Fibroblast of skin of left quadriceps (primary cell): ENCODE data around the gene MS4A2.
"Not testable (repeated sequence)": the region's sequence is repeated elsewhere in the genome, so short reads cannot be mapped to it uniquely, and the experiment has no call there.

Experiments used
- DNase-seq, 2 experiments: peaks; one replicate each; pipeline ENCODE4 v3.0.0-alpha.2; 2013; ENCODE audit warnings: low read depth in 2 of 2

Gene MS4A2

DNA sequence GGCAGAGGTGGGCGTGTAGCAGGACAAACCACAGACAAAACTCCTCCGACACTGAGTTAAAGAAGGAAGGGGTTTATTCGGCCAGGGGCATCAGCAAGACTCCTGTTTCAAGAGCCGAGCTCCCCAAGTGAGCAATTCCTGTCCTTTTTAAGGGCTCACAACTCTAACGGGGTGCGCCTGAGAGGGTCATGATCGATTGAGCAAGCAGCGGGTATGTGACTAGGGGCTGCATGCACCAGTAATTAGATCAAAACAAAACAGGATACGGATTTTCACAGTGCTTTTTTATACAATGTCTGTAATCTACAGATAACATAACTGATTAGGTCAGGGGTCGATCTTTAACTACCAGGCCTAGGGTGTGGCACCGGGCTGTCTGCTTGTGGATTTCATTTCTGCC, 12.9 kb downstream of the MS4A2 start:
- not testable (repeated sequence) for DNase-seq

DNA sequence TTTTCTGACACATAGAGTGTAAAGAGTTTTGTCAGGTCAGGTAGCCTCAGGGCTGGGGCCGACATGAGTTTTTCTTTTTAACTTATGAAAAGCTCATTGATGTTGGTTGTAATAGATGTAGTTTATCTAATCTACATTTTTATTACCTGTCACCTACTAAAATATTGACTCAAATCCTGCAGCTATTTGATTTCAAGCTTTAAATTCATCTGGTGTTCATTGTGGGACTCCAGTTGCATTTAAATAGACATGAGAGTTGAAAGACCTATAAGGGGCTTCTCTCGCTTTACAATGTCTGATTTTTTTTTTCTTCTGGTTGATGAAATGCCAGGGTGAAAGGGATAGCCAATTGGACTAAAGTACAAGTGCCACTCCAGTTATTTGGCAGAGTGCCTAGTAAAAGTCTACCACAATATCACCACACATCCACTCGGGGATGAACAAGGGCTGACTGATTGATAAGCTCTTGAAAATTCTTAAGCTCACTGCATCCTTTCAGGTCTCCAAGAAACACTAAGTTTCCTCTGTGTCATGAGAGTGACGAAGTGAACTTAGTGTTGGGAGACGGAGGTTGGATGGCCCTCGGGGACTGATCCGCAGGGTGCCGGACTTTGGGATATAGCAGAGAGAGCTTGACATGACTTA, 16.1 kb downstream of the MS4A2 start:
- DNase-seq = not testable (repeated sequence)

- not testable (repeated sequence) for DNase-seq
These were observed 20.2 kb downstream of the MS4A2 start for GRCh38 chr11:60108631-60109030.

DNA sequence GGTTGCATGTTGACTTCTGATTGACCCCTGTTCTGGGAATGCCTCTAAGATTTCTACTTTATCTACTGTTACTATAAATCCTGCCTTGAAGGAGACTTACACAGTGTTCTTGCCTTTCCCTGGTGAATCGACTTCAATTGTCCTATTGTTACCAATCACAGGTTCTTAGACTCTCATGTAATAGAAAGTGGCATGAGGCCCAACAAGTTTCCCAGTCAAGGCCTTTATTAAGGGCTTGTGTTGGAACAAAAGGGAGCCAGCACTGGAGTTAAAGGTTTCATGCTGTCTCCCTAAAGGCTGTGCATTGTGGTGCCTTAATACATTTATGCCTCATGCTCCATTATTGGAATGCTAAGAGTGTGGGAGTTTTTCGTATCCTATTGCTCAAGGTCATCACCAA, 23.3 kb downstream of the MS4A2 start:
- DNase-seq = no peak

DNA sequence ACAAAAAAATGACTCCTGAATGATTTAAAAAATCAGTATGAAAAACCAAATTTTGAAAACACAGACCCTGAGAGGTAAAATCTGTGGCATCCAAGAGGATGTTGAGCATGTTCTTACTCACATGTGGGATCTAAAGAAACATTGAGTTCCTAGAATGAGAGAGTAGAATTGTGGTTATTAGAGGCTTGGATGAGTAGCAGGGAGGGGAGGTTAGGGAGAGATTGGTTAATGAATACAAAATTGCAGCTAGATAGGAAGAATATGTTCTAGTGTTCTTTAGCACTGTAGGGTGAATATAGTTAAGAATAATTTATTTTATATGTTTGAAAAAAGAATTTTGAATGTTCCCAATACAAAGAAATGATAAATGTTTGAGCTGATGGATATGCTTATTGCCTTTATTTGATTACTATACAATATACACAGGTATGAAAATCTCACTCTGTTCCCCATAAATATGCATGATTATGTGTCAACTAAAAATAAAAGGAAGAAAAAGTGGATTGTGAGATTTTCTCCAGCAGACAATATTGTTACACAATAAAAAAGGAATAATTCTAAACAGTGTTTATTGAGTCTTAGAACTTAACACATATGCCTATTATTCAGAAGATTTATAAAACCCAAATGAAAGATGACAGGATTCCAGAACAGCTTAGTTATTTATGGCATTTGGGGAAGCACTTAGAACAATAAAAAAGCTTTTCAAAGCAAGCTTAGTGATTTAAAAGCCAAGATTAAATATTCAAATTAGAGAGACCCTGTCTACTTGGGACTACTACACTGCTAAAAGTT, 28.7 kb downstream of the MS4A2 start:
- no peak for DNase-seq

GRCh38 chr11:60118338-60118737, 29.9 kb downstream of the MS4A2 start:
- DNase-seq = no peak

- no peak for DNase-seq
These were observed 31.2 kb downstream of the MS4A2 start for GRCh38 chr11:60119710-60120109.

DNA sequence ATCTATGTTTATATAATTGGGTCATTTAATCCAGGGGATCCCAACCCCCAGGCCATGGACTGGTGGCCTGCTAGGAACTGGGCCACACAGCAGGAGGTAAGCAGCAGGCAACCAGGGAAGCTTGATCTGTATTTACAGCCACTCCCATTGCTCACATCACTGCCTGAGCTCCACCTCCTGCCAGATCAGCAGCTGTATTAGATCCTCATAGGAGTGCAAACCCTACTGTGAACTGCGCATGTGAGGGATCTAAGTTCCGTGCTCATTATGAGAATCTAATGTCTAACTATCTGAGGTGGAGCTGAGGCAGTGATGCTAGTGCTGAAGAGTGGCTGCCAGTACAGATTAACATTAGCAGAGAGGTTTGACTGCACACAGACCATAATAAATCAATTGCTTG, 32.8 kb downstream of the MS4A2 start:
- DNase-seq = no peak

- DNase-seq = no peak
These were observed 34.1 kb downstream of the MS4A2 start for GRCh38 chr11:60122414-60123036.

GRCh38 chr11:60124802-60125432, 36.5 kb downstream of the MS4A2 start:
- no peak for DNase-seq

DNA sequence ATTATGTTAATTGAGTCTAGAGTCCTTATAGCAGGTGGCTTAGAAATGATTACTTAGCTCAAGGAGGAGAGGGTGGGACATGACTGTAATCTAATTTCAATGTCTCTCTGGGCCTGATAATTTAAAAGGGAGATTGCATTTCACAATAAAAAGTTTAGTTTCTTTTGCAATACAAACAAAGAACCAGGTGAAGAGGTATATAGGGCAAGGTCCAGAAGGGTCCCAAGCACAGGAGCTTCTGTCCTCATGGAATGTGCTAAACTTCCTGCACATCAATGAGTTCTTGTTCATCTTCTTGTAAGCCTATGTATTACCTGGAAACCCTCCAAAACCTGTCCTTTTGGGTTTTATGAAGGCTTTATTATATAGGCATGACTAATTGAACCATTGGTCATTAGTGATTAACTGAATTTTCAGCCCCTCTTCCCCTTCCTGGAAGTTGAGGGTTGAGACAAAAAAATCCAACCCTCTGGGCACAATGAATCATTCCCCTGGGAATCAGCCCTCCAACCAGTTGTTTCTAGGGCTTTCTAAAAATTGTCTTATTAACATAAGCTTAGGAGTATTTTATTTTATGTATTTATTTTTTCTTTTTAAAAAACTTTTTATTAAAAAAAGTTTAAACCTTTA, 37.6 kb downstream of the MS4A2 start:
- no peak for DNase-seq

- DNase-seq = no peak
These were observed 38.9 kb downstream of the MS4A2 start for GRCh38 chr11:60127311-60127811.

- no peak for DNase-seq
These were observed 39.9 kb downstream of the MS4A2 start for GRCh38 chr11:60128376-60128775.

DNA sequence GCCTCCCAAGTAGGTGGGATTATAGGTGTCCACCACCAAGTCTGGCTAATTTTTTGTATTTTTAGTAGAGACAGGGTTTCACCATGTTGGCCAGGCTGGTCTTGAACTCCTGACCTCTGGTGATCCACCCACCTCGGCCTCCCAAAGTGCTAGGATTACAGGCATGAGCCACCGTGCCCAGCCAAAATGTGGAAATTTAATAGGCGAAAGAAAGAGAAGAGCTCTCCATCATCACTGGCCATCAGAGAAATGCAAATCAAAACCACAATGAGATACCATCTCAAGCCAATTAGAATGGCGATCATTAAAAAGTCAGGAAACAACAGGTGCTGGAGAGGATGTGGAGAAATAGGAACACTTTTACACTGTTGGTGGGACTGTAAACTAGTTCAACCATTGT, 40.4 kb downstream of the MS4A2 start:
- not testable (repeated sequence) for DNase-seq

DNA sequence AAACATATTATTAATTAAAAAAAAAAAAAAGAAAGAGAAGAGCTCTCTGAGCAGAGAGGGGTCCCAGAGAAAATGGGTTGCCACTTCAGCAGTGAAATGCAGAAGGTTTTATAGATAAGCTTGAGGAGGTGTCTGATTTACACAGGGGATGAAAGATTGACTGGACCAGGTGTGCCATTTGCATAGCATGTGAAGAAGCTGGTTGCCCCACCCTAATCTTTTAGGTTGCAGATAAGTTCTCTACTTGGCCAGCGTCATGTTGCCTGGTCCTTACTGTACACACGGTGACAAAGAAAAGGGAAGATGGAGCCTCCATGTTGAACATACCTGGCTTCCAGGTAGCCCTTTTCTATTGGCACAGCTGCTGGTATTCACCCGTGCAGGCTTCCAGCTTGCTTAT, 41.4 kb downstream of the MS4A2 start:
- DNase-seq = no peak

DNA sequence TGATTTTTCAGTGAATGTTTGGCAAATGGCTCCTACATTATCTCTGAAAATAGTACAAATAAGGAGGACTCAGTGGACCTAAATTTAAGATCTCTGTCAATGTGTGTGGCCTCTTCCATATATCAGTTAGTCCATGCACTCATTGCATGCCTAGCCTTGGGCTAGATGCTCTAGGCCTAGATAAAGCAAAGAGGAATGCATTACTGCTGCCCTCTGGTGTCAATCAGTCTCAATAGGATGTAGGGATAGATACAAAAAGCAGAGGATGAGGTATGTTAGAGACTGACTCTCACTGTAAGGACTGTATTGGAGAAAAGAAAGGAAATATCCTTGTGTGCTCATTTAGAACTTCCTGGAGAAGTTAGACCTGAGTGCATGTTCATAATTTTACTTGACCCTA, 42.0 kb downstream of the MS4A2 start:
- no peak for DNase-seq

DNA sequence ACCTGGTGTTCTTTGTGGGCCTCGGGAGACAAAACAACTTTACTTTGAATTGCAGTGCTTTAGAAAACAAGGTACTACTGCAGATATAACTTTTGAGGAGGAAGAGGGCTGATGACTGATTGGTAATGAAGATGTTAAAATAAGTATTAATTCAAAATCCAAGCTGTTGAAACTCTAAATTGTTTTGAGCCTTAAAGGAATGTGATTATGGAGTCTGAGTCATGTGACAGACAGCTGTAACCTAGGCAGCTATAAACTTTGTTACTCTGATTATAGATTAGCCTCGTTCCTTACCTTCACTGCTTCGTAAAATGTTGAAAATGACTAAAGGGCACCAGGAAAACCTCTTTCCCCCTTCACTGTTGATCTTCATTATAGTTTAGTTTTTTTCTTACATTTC, 43.4 kb downstream of the MS4A2 start:
- no peak for DNase-seq

GRCh38 chr11:60133917-60134316, 45.5 kb downstream of the MS4A2 start:
- DNase-seq = no peak

GRCh38 chr11:60143768-60144167, 55.3 kb downstream of the MS4A2 start:
- DNase-seq = no peak

DNA sequence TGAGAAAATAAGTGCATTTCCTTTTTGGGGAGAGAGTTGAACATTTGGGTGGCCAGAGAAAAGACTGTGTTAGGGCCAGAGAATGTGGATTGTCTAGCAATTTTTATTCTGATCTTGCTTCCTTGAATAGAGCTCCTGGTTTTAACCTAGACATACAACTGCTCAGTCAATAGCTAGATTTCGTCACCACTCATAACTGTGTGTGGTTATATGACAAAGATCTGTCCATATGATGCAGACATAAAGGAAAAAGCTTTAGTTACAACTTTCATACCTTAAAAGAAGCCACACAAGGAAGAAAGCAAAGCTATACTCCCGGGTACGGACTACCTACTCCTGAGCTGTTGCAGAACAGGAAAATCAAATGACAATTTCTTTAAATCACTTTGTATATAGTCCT, 57.2 kb downstream of the MS4A2 start:
- DNase-seq = no peak
